Measurements from ENCODE around the gene NHSL2. TPM values are rescaled to one million over a fixed set of nuclear protein-coding genes. Genes with fewer than 3 reads are reported as not detected.

The NHSL2 gene
- polyA plus RNA-seq, 1 of the 3 experiments (the other 2 are of a cell fraction) = 0.61 TPM

DNA sequence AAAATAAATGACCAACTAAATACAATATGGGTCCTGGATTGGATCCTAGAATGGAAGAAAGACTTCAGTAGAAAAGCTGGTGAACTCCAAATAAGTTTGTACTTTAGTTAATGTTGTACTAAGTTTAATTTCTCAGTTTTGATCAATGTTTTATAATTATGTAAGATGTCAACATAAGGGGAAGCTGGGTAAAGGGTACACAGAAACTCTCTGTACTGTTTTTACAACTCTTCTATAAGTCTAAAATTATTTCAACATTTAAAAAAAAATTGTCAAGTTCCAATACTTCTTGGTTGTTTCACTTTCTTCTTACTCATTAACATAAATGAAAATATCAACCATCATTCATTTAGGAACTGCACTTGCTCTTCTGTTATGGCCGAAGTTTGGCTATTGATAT is 88.9 kb downstream of the NHSL2 start:
- no peak overlapping the region for H3K4me3 ChIP-seq (ENCODE audit: low read depth in 2 of 2, low read length in 1 of 2)
- H3K79me2 ChIP-seq (ENCODE audit: insufficient read depth) = no peaks in the 10 kb centered on the region
- no peaks in the 10 kb centered on the region; the same call in 1 of the 2 replicates for H4K20me1 ChIP-seq (ENCODE audit: insufficient read depth)
- DNase-seq = no peak
- TF ChIP-seq TCF12 (IDR thresholded peaks at IDR 0.05) (no peak), CHD2 (IDR thresholded peaks at IDR 0.05; ENCODE audit: low read length, partially characterized antibody) (no peak), NRF1 (IDR thresholded peaks at IDR 0.05; ENCODE audit: low read depth, low read length) (no peak), MXI1 (IDR thresholded peaks at IDR 0.05; ENCODE audit: low read depth, low read length) (no peak), TEAD4 (IDR thresholded peaks at IDR 0.05; ENCODE audit: borderline replicate concordance, insufficient read depth) (no peak), CTCF (IDR thresholded peaks at IDR 0.05) (no peak), FOXJ3 (CRISPR knock-in tag; IDR thresholded peaks at IDR 0.05) (no peak), PBX3 (IDR thresholded peaks at IDR 0.05) (no peak), IRF3 (IDR thresholded peaks at IDR 0.05; ENCODE audit: low read depth, low read length) (no peak), MEF2A (IDR thresholded peaks at IDR 0.05; ENCODE audit: borderline replicate concordance, low read depth) (no peak), RCOR1 (IDR thresholded peaks at IDR 0.05; ENCODE audit: low read length) (no peak), RAD21 (IDR thresholded peaks at IDR 0.05; ENCODE audit: low read length) (no peak)
- TF ChIP-seq, protein P1, sequence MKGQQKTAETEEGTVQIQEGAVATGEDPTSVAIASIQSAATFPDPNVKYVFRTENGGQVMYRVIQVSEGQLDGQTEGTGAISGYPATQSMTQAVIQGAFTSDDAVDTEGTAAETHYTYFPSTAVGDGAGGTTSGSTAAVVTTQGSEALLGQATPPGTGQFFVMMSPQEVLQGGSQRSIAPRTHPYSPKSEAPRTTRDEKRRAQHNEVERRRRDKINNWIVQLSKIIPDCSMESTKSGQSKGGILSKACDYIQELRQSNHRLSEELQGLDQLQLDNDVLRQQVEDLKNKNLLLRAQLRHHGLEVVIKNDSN (IDR thresholded peaks at IDR 0.05; ENCODE audit: borderline replicate concordance, low read depth) = no peak
- H3K27ac ChIP-seq (ENCODE audit: low read depth in 2 of 2, low read length in 1 of 2) = no peak overlapping the region
- no peaks in the 10 kb centered on the region for H3K9me3 ChIP-seq
- WGBS (ENCODE audit: low lambda C conversion rate) = 89% methylated on average over 1 of the region's 1 CpG
- ChIA-PET CTCF (interaction anchor here (0.7 to 4.4 kb wide), 17 partner anchors 13 to 191 kb away, joined by 3 to 59 read pairs (median 4); partner anchors contain the start of gene RTL5), POLR2A (no interaction called here)
- peaks cover 0 to 8% of the 10 kb centered on the region in 2 experiments; a peak in 1 of 4 replicates for H3K4me1 ChIP-seq (ENCODE audit: control insufficient read depth in 1 of 2, insufficient read depth in 2 of 2, low read depth in 1 of 2, low read length in 1 of 2)
- no peaks in the 10 kb centered on the region for H3K9me2 ChIP-seq
- peaks cover 5% of the 10 kb centered on the region; the same call in 1 of the 2 replicates for H3K27me3 ChIP-seq (ENCODE audit: insufficient read depth)
- no peak overlapping the region for H2AFZ ChIP-seq (ENCODE audit: low read depth)
- no peaks in the 10 kb centered on the region for H3K36me3 ChIP-seq (replicated peaks in 1 of 2; ENCODE audit: control insufficient read depth in 1 of 2, insufficient read depth in 2 of 2, low read length in 1 of 2)
- no peak overlapping the region for H3K9ac ChIP-seq
- no peaks in the 10 kb centered on the region for H3F3A ChIP-seq (replicated peaks; ENCODE audit: insufficient read depth)
- H3K4me2 ChIP-seq = no peak overlapping the region
